ENCODE data around the gene FHAD1.

Gene FHAD1

GRCh38 chr1:15441247-15441646 is 194.2 kb downstream of the FHAD1 start:
- Histone ChIP-seq H3K79me2 (no peaks in the 10 kb centered on the region), H2AFZ (no peak overlapping the region), H3K4me3 (ENCODE audit: low read depth, low read length) (no peak overlapping the region), H3K27me3 (ENCODE audit: control insufficient read depth, insufficient read depth, low read length) (no peaks in the 10 kb centered on the region), H3K4me1 (no peaks in the 10 kb centered on the region), H3K9ac (no peak overlapping the region), H3K9me3 (ENCODE audit: control insufficient read depth, low read length) (no peaks in the 10 kb centered on the region), H3K36me3 (ENCODE audit: control insufficient read depth, insufficient read depth, low read length) (no peaks in the 10 kb centered on the region), H3K4me2 (ENCODE audit: low read length) (no peak overlapping the region), H3K27ac (no peak overlapping the region)
- TF ChIP-seq CTCF (IDR thresholded peaks at IDR 0.05) = no peak

GRCh38 chr1:15442119-15442518 is 195.1 kb downstream of the FHAD1 start:
- Histone ChIP-seq H3K4me3 (ENCODE audit: low read depth, low read length) (no peak overlapping the region), H2AFZ (no peak overlapping the region), H3K27me3 (ENCODE audit: control insufficient read depth, insufficient read depth, low read length) (no peaks in the 10 kb centered on the region), H3K9ac (no peak overlapping the region), H3K9me3 (ENCODE audit: control insufficient read depth, low read length) (no peaks in the 10 kb centered on the region), H3K4me1 (no peaks in the 10 kb centered on the region), H3K4me2 (ENCODE audit: low read length) (no peak overlapping the region), H3K79me2 (no peaks in the 10 kb centered on the region), H3K36me3 (ENCODE audit: control insufficient read depth, insufficient read depth, low read length) (no peaks in the 10 kb centered on the region), H3K27ac (no peak overlapping the region)
- no peak for TF ChIP-seq CTCF (IDR thresholded peaks at IDR 0.05)

- Histone ChIP-seq H3K4me3 (ENCODE audit: low read depth, low read length) (no peak overlapping the region), H3K9me3 (ENCODE audit: control insufficient read depth, low read length) (no peaks in the 10 kb centered on the region), H2AFZ (no peak overlapping the region), H3K36me3 (ENCODE audit: control insufficient read depth, insufficient read depth, low read length) (no peaks in the 10 kb centered on the region), H3K79me2 (no peaks in the 10 kb centered on the region), H3K27ac (no peak overlapping the region), H3K27me3 (ENCODE audit: control insufficient read depth, insufficient read depth, low read length) (no peaks in the 10 kb centered on the region), H3K4me1 (no peaks in the 10 kb centered on the region), H3K9ac (no peak overlapping the region), H3K4me2 (ENCODE audit: low read length) (no peak overlapping the region)
- TF ChIP-seq CTCF (IDR thresholded peaks at IDR 0.05) = no peak
Observed at GRCh38 chr1:15442759-15443158, 195.7 kb downstream of the FHAD1 start.

- H3K27ac ChIP-seq = no peak overlapping the region
Observed at GRCh38 chr1:15443281-15443680, 196.3 kb downstream of the FHAD1 start.

More at GRCh38 chr1:15443281-15443680, 196.3 kb downstream of the FHAD1 start:
- no peaks in the 10 kb centered on the region for H3K9me3 ChIP-seq (ENCODE audit: control insufficient read depth, low read length)
- H3K27me3 ChIP-seq (ENCODE audit: control insufficient read depth, insufficient read depth, low read length) = no peaks in the 10 kb centered on the region
- no peaks in the 10 kb centered on the region for H3K79me2 ChIP-seq
- TF ChIP-seq CTCF (IDR thresholded peaks at IDR 0.05) = no peak
- no peak overlapping the region for H2AFZ ChIP-seq
- no peak overlapping the region for H3K4me2 ChIP-seq (ENCODE audit: low read length)
- no peaks in the 10 kb centered on the region for H3K4me1 ChIP-seq
- H3K36me3 ChIP-seq (ENCODE audit: control insufficient read depth, insufficient read depth, low read length) = no peaks in the 10 kb centered on the region
- H3K4me3 ChIP-seq (ENCODE audit: low read depth, low read length) = no peak overlapping the region
- no peak overlapping the region for H3K9ac ChIP-seq

Data from parathyroid adenoma (tissue), 2 donors.